Right lobe of liver (tissue), 6 donors: ENCODE data around the gene URAD. TPM values are rescaled to one million over a fixed set of nuclear protein-coding genes. Genes with fewer than 3 reads are reported as not detected.

ENCODE experiments used
- ATAC-seq, 4 donors: fragments of 200-7000 bp; cut with Tn5 transposase; one replicate each; pipeline ENCODE4 v1.9.1; 2020; ENCODE audit warnings: mild to moderate bottlenecking in 4 of 4, moderate library complexity in 4 of 4
- DNase-seq, 3 donors: peaks; one replicate each; pipeline ENCODE4 v3.0.0-alpha.2; 2020
- H3K27ac ChIP-seq, 3 donors: fragments of 200-600 bp; one replicate each; pipeline ENCODE4 v1.8.0; 2022
- H3K27me3 ChIP-seq, 2 donors: fragments of 200-600 bp; one replicate each; pipeline ENCODE4 v1.8.0; 2022
- H3K36me3 ChIP-seq, 4 donors: fragments of 200-600 bp; sonication (generic) in 1 of 4; one replicate each; pipeline versions ENCODE4 v1.5.1 to v1.8.0; 2017 to 2022; ENCODE audit warnings: control low read depth in 1 of 4
- H3K4me1 ChIP-seq, 4 donors: fragments of 200-600 bp; sonication (generic) in 1 of 4; one replicate each; pipeline versions ENCODE4 v1.5.1 to v1.8.0; 2017 to 2022; ENCODE audit warnings: control low read depth in 1 of 4
- H3K4me3 ChIP-seq, 3 donors: fragments of 200-600 bp; one replicate each; pipeline ENCODE4 v1.8.0; 2022
- H3K9me3 ChIP-seq, 4 donors: fragments of 200-600 bp; sonication (generic) in 1 of 4; one replicate each; pipeline versions ENCODE4 v1.5.1 to v1.8.0; 2017 to 2022; ENCODE audit warnings: control low read depth in 1 of 4
- CTCF ChIP-seq, 4 donors: fragments of 200-600 bp in 3 of 4; fragments of 450-650 bp in 1 of 4; IDR thresholded peaks; one replicate each; pipeline versions ENCODE4 v1.5.1 to v1.8.0; 2016 to 2022; ENCODE audit warnings: antibody characterized with exemption in 4 of 4, mild to moderate bottlenecking in 2 of 4
- POLR2A ChIP-seq: fragments of 450-650 bp; IDR thresholded peaks from one replicate; pipeline ENCODE4 v1.6.1; 2017; ENCODE audit warnings: antibody characterized with exemption, mild to moderate bottlenecking
- WGBS: methylation state at CpG from one replicate; pipeline ENCODE4 v1.1.6; 2018; ENCODE audit warnings: low coverage, low lambda C conversion rate; ENCODE audit not compliant: insufficient coverage; ENCODE audit errors: missing lambda C conversion rate; 5-methylcytosine and 5-hydroxymethylcytosine counted together
- intact Hi-C, 2 donors: fragments of 100-400 bp; cut with DNase I; formaldehyde crosslinking; loops; one replicate each; pipeline versions ENCODE4 v1.11.2 to v1.14.1; 2022
- small RNA-seq, 2 experiments: library from RNA; depleted of rRNA; stranded (forward); fragments of <200 nt; gene quantifications; one replicate each; pipeline ENCODE3, GENCODE V24; 2016
- total RNA-seq, 6 experiments: library from RNA; depleted of rRNA in 2 of 6; stranded (reverse); fragments of >200 nt in 2 of 6; fragmentation: NEBNext Ultra II Directional in 3 of 6; extraction: Animal tissue kit (Norgen Biotek cat#: 25700) in 3 of 6; gene quantifications; one replicate each; pipeline versions ENCODE4 v1.1.0 to v1.2.4, GENCODE V29; 2016 to 2023
- donor health status: DM: no; HTN: yes; CAD: no.
- donor health status: DM: no; HTN: no; CAD: no.
- donor health status: DM: no; HTN: no; CAD: no.
- donor health status: DM: no; HTN: yes; CAD: no.
- donor health status: DM: no; HTN: yes; CAD: no.

URAD gene
- total RNA-seq, 6 experiments from 2014 or later = not detected

- Histone ChIP-seq H3K27ac (no peak overlapping the region), H3K36me3 (no peaks in the 10 kb centered on the region), H3K27me3 (peaks cover 36 to 38% of the 10 kb centered on the region in 2 donors), H3K4me3 (no peak overlapping the region), H3K9me3 (no peaks in the 10 kb centered on the region), H3K4me1 (no peaks in the 10 kb centered on the region)
- no peak for TF ChIP-seq POLR2A
- TF ChIP-seq CTCF (IDR thresholded peaks at IDR 0.05) = no peak
- WGBS = 12% methylated on average over 12 of the region's 26 CpGs
- intact Hi-C loops = no loop called here
- ATAC-seq (peak in 1 of 4 donors; percentile 29), DNase-seq (no peak)
These were observed 60.1 kb downstream of the URAD start for GRCh38 chr13:27928353-27928804.

Small RNA genes lying within 50 kb of the gene (small RNA-seq; reads per million reads assigned to genes)
- gene ATP5F1EP2 = 0 reads per million in 2 experiments
- gene RN7SL272P = 0 to 0.13 reads per million in 2 experiments

Other genes with a start within 250 kb of the URAD start
- gene GSX1, start 196.2 kb downstream of the URAD start, total RNA-seq = not detected
- gene PDX1, start 68.7 kb downstream of the URAD start, total RNA-seq = under 1 TPM in 4 of 6 experiments, not detected in 2; 0.06 to 0.66 (median 0.21) TPM
- gene CDX2, start 19.4 kb downstream of the URAD start, total RNA-seq = not detected
- under 1 TPM; 0.04 to 0.74 (median 0.24) TPM for gene FLT3, start 111.9 kb upstream of the URAD start, total RNA-seq
- 10 to 100 TPM in 4 of 6 experiments, 1 to 10 TPM in 2; 7.0 to 12.5 (median 10.2) TPM for gene PAN3, start 149.9 kb upstream of the URAD start, total RNA-seq